NCI-H82 treated with DMSO at 0.1 percent for 48 hours (cell line): ENCODE data around the gene FAM163A.
"Not testable (repeated sequence)": the region's sequence is repeated elsewhere in the genome, so short reads cannot be mapped to it uniquely, and the experiment has no call there.

Source experiments
- DNase-seq: peaks from one replicate; lab custom pipeline; 2025; ENCODE audit not compliant: unreplicated experiment; lab: John Stamatoyannopoulos, UW

FAM163A gene

GRCh38 chr1:179742717-179743678 lies at the start of gene FAM163A:
Gene FAM163A, plus strand, starts transcription at chr1:179743291. Its CDS starts 69,807 bp downstream, at chr1:179813098.
- peak; percentile 22 for DNase-seq

GRCh38 chr1:179694530-179694929 lies 48.6 kb upstream of the FAM163A start:
- DNase-seq: not testable (repeated sequence)

GRCh38 chr1:179702946-179703539 lies 40.0 kb upstream of the FAM163A start:
- no peak for DNase-seq

- peak; percentile 72 for DNase-seq
Measured at GRCh38 chr1:179706339-179706941, 36.7 kb upstream of the FAM163A start.

- DNase-seq: no peak
Measured at GRCh38 chr1:179707406-179707805, 35.7 kb upstream of the FAM163A start.

- no peak for DNase-seq
Measured at GRCh38 chr1:179708434-179709195, 34.5 kb upstream of the FAM163A start.

- DNase-seq: no peak
Measured at GRCh38 chr1:179709841-179710329, 33.2 kb upstream of the FAM163A start.

- DNase-seq: no peak
Measured at GRCh38 chr1:179714159-179714558, 28.9 kb upstream of the FAM163A start.

GRCh38 chr1:179714623-179715022 lies 28.5 kb upstream of the FAM163A start:
- no peak for DNase-seq

GRCh38 chr1:179719272-179719671 lies 23.8 kb upstream of the FAM163A start:
- no peak for DNase-seq

- DNase-seq: no peak
Measured at GRCh38 chr1:179728271-179728670, 14.8 kb upstream of the FAM163A start.

- no peak for DNase-seq
Measured at GRCh38 chr1:179729881-179730280, 13.2 kb upstream of the FAM163A start.

GRCh38 chr1:179731643-179732042 lies 11.4 kb upstream of the FAM163A start:
- DNase-seq: no peak

- no peak for DNase-seq
Measured at GRCh38 chr1:179742291-179742690, 800 bp upstream of the FAM163A start.

- no peak for DNase-seq
Measured at GRCh38 chr1:179743679-179744400, 749 bp downstream of the FAM163A start.

GRCh38 chr1:179744401-179745130 lies 1.5 kb downstream of the FAM163A start:
- no peak for DNase-seq

- no peak for DNase-seq
Measured at GRCh38 chr1:179745131-179745611, 2.1 kb downstream of the FAM163A start.

GRCh38 chr1:179745743-179746142 lies 2.7 kb downstream of the FAM163A start:
- DNase-seq: no peak

- DNase-seq: no peak
Measured at GRCh38 chr1:179747611-179748010, 4.5 kb downstream of the FAM163A start.
